Esophagus squamous epithelium (tissue), 5 donors: ENCODE results near the gene TMEM179B. TPM values are rescaled to one million over a fixed set of nuclear protein-coding genes. Genes with fewer than 3 reads are reported as not detected.

Source experiments
- DNase-seq: peaks from one replicate; lab custom pipeline; 2025; lab: John Stamatoyannopoulos, UW
- H3K27ac ChIP-seq, 4 donors: fragments of 200-600 bp; sonication (generic); one replicate each; pipeline ENCODE4 v1.5.1; 2016 to 2019; ENCODE audit warnings: mild to moderate bottlenecking in 1 of 4
- H3K27me3 ChIP-seq, 4 donors: fragments of 200-600 bp; sonication (generic); 1 replicate in 3 of 4; 2 replicates in 1 of 4; pipeline versions ENCODE4 v1.5.1 to v1.6.0; 2017 to 2021; ENCODE audit warnings: antibody characterized with exemption in 1 of 4
- H3K36me3 ChIP-seq, 3 donors: fragments of 200-600 bp; sonication (generic); one replicate each; pipeline ENCODE4 v1.5.1; 2016 to 2019
- H3K4me1 ChIP-seq, 3 donors: fragments of 200-600 bp; sonication (generic); one replicate each; pipeline ENCODE4 v1.5.1; 2017 to 2019
- H3K4me3 ChIP-seq, 4 donors: fragments of 200-600 bp; sonication (generic); 1 replicate in 3 of 4; 2 replicates in 1 of 4; pipeline ENCODE4 v1.5.1; 2016 to 2019; ENCODE audit warnings: mild to moderate bottlenecking in 2 of 4, moderate library complexity in 1 of 4
- H3K9me3 ChIP-seq, 3 donors: fragments of 200-600 bp; sonication (generic); one replicate each; pipeline ENCODE4 v1.5.1; 2016 to 2019
- CTCF ChIP-seq, 6 experiments: fragments of 450-650 bp in 4 of 6; fragments of 200-600 bp in 2 of 6; sonication (generic) in 2 of 6; IDR thresholded peaks; one replicate each; pipeline ENCODE4 v1.5.1; 2016 to 2019; ENCODE audit warnings: antibody characterized with exemption in 6 of 6, mild to moderate bottlenecking in 4 of 6, moderate library complexity in 4 of 6
- POLR2A ChIP-seq, 4 donors: fragments of 450-650 bp; IDR thresholded peaks; one replicate each; pipeline ENCODE4 v1.6.1; 2017; ENCODE audit warnings: antibody characterized with exemption in 4 of 4, mild to moderate bottlenecking in 4 of 4, moderate library complexity in 3 of 4
- WGBS, 2 donors: methylation state at CpG; one replicate each; pipeline ENCODE4 v1.1.5; 2018; 5-methylcytosine and 5-hydroxymethylcytosine counted together
- intact Hi-C: fragments of 100-400 bp; cut with DNase I; formaldehyde crosslinking; loops from one replicate; pipeline ENCODE4 v1.15.0; 2022
- total RNA-seq, 4 donors: library from RNA; depleted of rRNA; stranded (reverse); fragments of >200 nt; gene quantifications; one replicate each; pipeline ENCODE4 v1.1.0, GENCODE V29; 2016
- donor health status: DM: yes; HTN: yes; CAD: no.

TMEM179B gene
- total RNA-seq, 4 donors from 2014 or later = 35.6 to 60.1 (median 43.3) TPM

- Histone ChIP-seq H3K27me3 (no peaks in the 10 kb centered on the region), H3K36me3 (peaks cover 11 to 39% (median 14%) of the 10 kb centered on the region in 3 donors), H3K4me3 (peak within 1 kb of the TSS; percentile 60 to 92 (median 68)), H3K27ac (peak within 1 kb of the TSS; percentile 91 to 99 (median 97)), H3K9me3 (no peaks in the 10 kb centered on the region), H3K4me1 (peaks cover 9 to 54% (median 17%) of the 10 kb centered on the region in 3 donors)
- intact Hi-C loops = no loop called here
- peak; percentile 90 for DNase-seq
- TF ChIP-seq POLR2A (IDR thresholded peaks at IDR 0.05) (peak in 1 of 4 donors; percentile 7), CTCF (IDR thresholded peaks at IDR 0.05) (peak in 1 of 6 experiments; percentile 0)
- WGBS, 2 donors = 3 to 5% methylated on average over 24 to 28 of the region's 60 CpGs
Observed at GRCh38 chr11:62771144-62772021, 15.8 kb upstream of the TMEM179B start, which contains the start of gene TAF6L. TSS of gene TAF6L (plus strand) at chr11:62771396. CDS start at chr11:62775784, 4,388 bp downstream.

GRCh38 chr11:62774407-62774806 is 12.8 kb upstream of the TMEM179B start:
- H3K4me3 ChIP-seq = no peak overlapping the region
- no peak for DNase-seq
- 20 to 62% methylated on average over 3 of the region's 6 CpGs for whole genome bisulfite sequencing, 2 donors
- no peaks in the 10 kb centered on the region for H3K27me3 ChIP-seq
- intact Hi-C loops = no loop called here
- H3K27ac ChIP-seq = peak overlapping the region; percentile 33 to 76 (median 44)
- no peaks in the 10 kb centered on the region for H3K9me3 ChIP-seq
- TF ChIP-seq POLR2A (IDR thresholded peaks at IDR 0.05) (no peak), CTCF (IDR thresholded peaks at IDR 0.05) (no peak)
- peaks cover 9 to 54% (median 17%) of the 10 kb centered on the region in 3 donors for H3K4me1 ChIP-seq
- peaks cover 11 to 44% (median 14%) of the 10 kb centered on the region in 3 donors for H3K36me3 ChIP-seq

GRCh38 chr11:62775646-62776045 is 11.6 kb upstream of the TMEM179B start:
- TF ChIP-seq POLR2A (IDR thresholded peaks at IDR 0.05) (no peak), CTCF (IDR thresholded peaks at IDR 0.05) (no peak)
- no peak overlapping the region for H3K27ac ChIP-seq
- no peak overlapping the region for H3K4me3 ChIP-seq
- peaks cover 9 to 42% (median 9%) of the 10 kb centered on the region in 3 donors for H3K4me1 ChIP-seq
- H3K36me3 ChIP-seq = peaks cover 11 to 56% (median 14%) of the 10 kb centered on the region in 3 donors
- WGBS, 2 donors = 92 to 93% methylated on average over 17 of the region's 17 CpGs
- intact Hi-C loops = no loop called here
- H3K27me3 ChIP-seq = no peaks in the 10 kb centered on the region
- DNase-seq = no peak
- H3K9me3 ChIP-seq = no peaks in the 10 kb centered on the region

GRCh38 chr11:62777389-62777788 is 9.8 kb upstream of the TMEM179B start:
- TF ChIP-seq POLR2A (IDR thresholded peaks at IDR 0.05) = no peak
- TF ChIP-seq CTCF (IDR thresholded peaks at IDR 0.05) = no peak
- no peaks in the 10 kb centered on the region for H3K27me3 ChIP-seq
- intact Hi-C loops = no loop called here
- H3K4me1 ChIP-seq = peaks cover under 1 to 30% (median under 1%) of the 10 kb centered on the region in 3 donors
- no peaks in the 10 kb centered on the region for H3K9me3 ChIP-seq
- no peak overlapping the region for H3K27ac ChIP-seq
- peaks cover 11 to 74% (median 14%) of the 10 kb centered on the region in 3 donors for H3K36me3 ChIP-seq
- no peak for DNase-seq
- no peak overlapping the region for H3K4me3 ChIP-seq
- WGBS, 2 donors = 81 to 93% methylated on average over 2 of the region's 2 CpGs

- DNase-seq = no peak
- Histone ChIP-seq H3K36me3 (peaks cover 11 to 84% (median 14%) of the 10 kb centered on the region in 3 donors), H3K27ac (no peak overlapping the region), H3K9me3 (no peaks in the 10 kb centered on the region), H3K27me3 (no peaks in the 10 kb centered on the region), H3K4me1 (peaks cover 0 to 20% (median 0%) of the 10 kb centered on the region in 3 donors), H3K4me3 (no peak overlapping the region)
- no peak for TF ChIP-seq POLR2A (IDR thresholded peaks at IDR 0.05)
- TF ChIP-seq CTCF (IDR thresholded peaks at IDR 0.05) = no peak
- WGBS, 2 donors = 81% methylated on average over 3 of the region's 3 CpGs; no CpG with 5 or more reads in 1 of the 2 donors
- intact Hi-C loops = no loop called here
Observed at GRCh38 chr11:62778441-62778840, 8.8 kb upstream of the TMEM179B start.
